ENCODE results near the gene TMEM184C. TPM values are rescaled to one million over a fixed set of nuclear protein-coding genes. Genes with fewer than 3 reads are reported as not detected.

Gene TMEM184C
- total RNA-seq, 3 donors from 2014 or later: 29.1 to 31.1 (median 30.4) TPM

GRCh38 chr4:147704846-147705245 is 87.6 kb downstream of the TMEM184C start:
- ATAC-seq (no peak), DNase-seq (no peak)
- Mint-ChIP-seq H3K27me3 (ENCODE audit: low read depth) (no peaks in the 10 kb centered on the region), H3K9me3 (no peaks in the 10 kb centered on the region), H3K36me3 (ENCODE audit: insufficient read depth) (no peaks in the 10 kb centered on the region), H3K4me1 (ENCODE audit: low read depth) (peaks cover 2% of the 10 kb centered on the region), H3K4me3 (no peak overlapping the region)

- Mint-ChIP-seq H3K4me1 (ENCODE audit: low read depth) (peaks cover 2% of the 10 kb centered on the region), H3K9me3 (no peaks in the 10 kb centered on the region), H3K27me3 (ENCODE audit: low read depth) (no peaks in the 10 kb centered on the region), H3K4me3 (no peak overlapping the region), H3K36me3 (ENCODE audit: insufficient read depth) (no peaks in the 10 kb centered on the region)
- peak; percentile 53 for DNase-seq
- ATAC-seq: peak; percentile 63 to 65
These were observed 90.9 kb downstream of the TMEM184C start for GRCh38 chr4:147707892-147708672.

- Mint-ChIP-seq H3K4me3 (no peak overlapping the region), H3K4me1 (ENCODE audit: low read depth) (peaks cover 2% of the 10 kb centered on the region), H3K27me3 (ENCODE audit: low read depth) (no peaks in the 10 kb centered on the region), H3K36me3 (ENCODE audit: insufficient read depth) (no peaks in the 10 kb centered on the region), H3K9me3 (no peaks in the 10 kb centered on the region)
- ATAC-seq: no peak
- DNase-seq: no peak
These were observed 92.8 kb downstream of the TMEM184C start for GRCh38 chr4:147709999-147710398.

- Mint-ChIP-seq H3K9me3 (no peaks in the 10 kb centered on the region), H3K36me3 (ENCODE audit: insufficient read depth) (no peaks in the 10 kb centered on the region), H3K4me1 (ENCODE audit: low read depth) (no peaks in the 10 kb centered on the region), H3K4me3 (no peak overlapping the region), H3K27me3 (ENCODE audit: low read depth) (peaks cover 3% of the 10 kb centered on the region)
- ATAC-seq: no peak
- no peak for DNase-seq
These were observed 97.6 kb downstream of the TMEM184C start for GRCh38 chr4:147714575-147715401.

- Mint-ChIP-seq H3K27me3 (ENCODE audit: low read depth) (peaks cover 3% of the 10 kb centered on the region), H3K4me3 (no peak overlapping the region), H3K4me1 (ENCODE audit: low read depth) (no peaks in the 10 kb centered on the region), H3K9me3 (no peaks in the 10 kb centered on the region), H3K36me3 (ENCODE audit: insufficient read depth) (no peaks in the 10 kb centered on the region)
- ATAC-seq (no peak), DNase-seq (no peak)
These were observed 100.7 kb downstream of the TMEM184C start for GRCh38 chr4:147717878-147718277.

Other genes with a start within 250 kb of the TMEM184C start
- gene EDNRA, start 136.3 kb upstream of the TMEM184C start, total RNA-seq: under 1 TPM in 1 of 3 donors, not detected in 2; 0.25 TPM
- gene PRMT9, start 66.8 kb downstream of the TMEM184C start, total RNA-seq: 1 to 10 TPM; 4.7 to 5.0 (median 5.0) TPM
- 1 to 10 TPM; 4.3 to 5.9 (median 5.3) TPM for gene ARHGAP10, start 114.7 kb downstream of the TMEM184C start, total RNA-seq